ENCODE data around the gene ARMS2.

- TF ChIP-seq CTCF (IDR thresholded peaks at IDR 0.05; ENCODE audit: borderline replicate concordance, extremely low read depth, low read length, poor library complexity, severe bottlenecking) (no peak), EZH2 (IDR thresholded peaks at IDR 0.05; ENCODE audit: borderline replicate concordance, low read depth, low read length, severe bottlenecking) (no peak)
Measured at GRCh38 chr10:122419876-122420623, 34.4 kb upstream of the ARMS2 start.
